Left ventricle myocardium inferior (tissue), 1 donor: ENCODE measurements around the gene MYH15. TPM values are rescaled to one million over a fixed set of nuclear protein-coding genes. Genes with fewer than 3 reads are reported as not detected.
A peak's percentile ranks its signal among the peaks of the same experiment; 100 is the strongest.

Experiments used
- DNase-seq: peaks from one replicate; pipeline ENCODE4 v3.0.0-alpha.2; 2020
- H3K27ac ChIP-seq: fragments of 200-600 bp; replicated peaks from 2 replicates; pipeline ENCODE4 v1.8.0; 2021
- H3K27me3 ChIP-seq: fragments of 200-600 bp; 2 replicates; pipeline ENCODE4 v1.8.0; 2021; ENCODE audit warnings: low read depth
- H3K36me3 ChIP-seq: fragments of 200-600 bp; 2 replicates; pipeline ENCODE4 v1.8.0; 2021
- H3K4me1 ChIP-seq: fragments of 200-600 bp; 2 replicates; pipeline ENCODE4 v1.8.0; 2021
- H3K4me3 ChIP-seq: fragments of 200-600 bp; 2 replicates; pipeline ENCODE4 v1.8.0; 2021; ENCODE audit warnings: mild to moderate bottlenecking, moderate library complexity
- H3K9me3 ChIP-seq: fragments of 200-600 bp; replicated peaks from 2 replicates; pipeline ENCODE4 v1.8.0; 2021
- CTCF ChIP-seq: fragments of 200-600 bp; IDR thresholded peaks from 2 replicates; pipeline ENCODE4 v1.8.0; 2021; ENCODE audit warnings: antibody characterized with exemption, mild to moderate bottlenecking, borderline replicate concordance
- intact Hi-C: fragments of 100-400 bp; cut with micrococcal nuclease; formaldehyde crosslinking; loops from one replicate; pipeline ENCODE4 v1.11.0; 2022
- long read RNA-seq: library from polyadenylated mRNA; unstranded; transcript quantifications from one replicate; pipeline ENCODE4 v2.0.0, GENCODE V29; 2021
- total RNA-seq: library from RNA; stranded (reverse); fragmentation: NEBNext Ultra II Directional; extraction: Animal tissue kit (Norgen Biotek cat#: 25700); gene quantifications from one replicate; pipeline ENCODE4 v1.2.1, GENCODE V29; 2021
- donor health status: DM: no; HTN: yes; CAD: no; lungs with severe emphysema.

MYH15 gene
- 0.22 TPM for total RNA-seq
- long read RNA-seq = 0 reads

GRCh38 chr3:108510496-108510895, at the start of gene MYH15:
Gene MYH15, minus strand, starts transcription at chr3:108510596. Its CDS starts 66 bp downstream, at chr3:108510530.
- no peak for TF ChIP-seq CTCF

GRCh38 chr3:108555966-108556581, 45.7 kb upstream of the MYH15 start:
- Histone ChIP-seq H3K27ac (no peak overlapping the region), H3K4me1 (peaks cover 10% of the 10 kb centered on the region), H3K36me3 (no peaks in the 10 kb centered on the region), H3K9me3 (no peaks in the 10 kb centered on the region), H3K27me3 (no peaks in the 10 kb centered on the region), H3K4me3 (no peak overlapping the region)
- intact Hi-C loops = no loop called here
- no peak for DNase-seq
- TF ChIP-seq CTCF = no peak

More at GRCh38 chr3:108510496-108510895, at the start of gene MYH15:
- Histone ChIP-seq H3K27me3 (no peaks in the 10 kb centered on the region), H3K36me3 (no peaks in the 10 kb centered on the region), H3K4me3 (no peak within 1 kb of the TSS), H3K9me3 (no peaks in the 10 kb centered on the region), H3K4me1 (peaks cover 8% of the 10 kb centered on the region), H3K27ac (no peak within 1 kb of the TSS)
- DNase-seq = no peak
- intact Hi-C loops = no loop called here

GRCh38 chr3:108554913-108555571, 44.6 kb upstream of the MYH15 start:
- no peak for TF ChIP-seq CTCF
- peaks cover 10% of the 10 kb centered on the region for H3K4me1 ChIP-seq
- intact Hi-C loops = no loop called here
- no peaks in the 10 kb centered on the region for H3K27me3 ChIP-seq
- no peak for DNase-seq
- no peaks in the 10 kb centered on the region for H3K36me3 ChIP-seq
- no peak overlapping the region for H3K27ac ChIP-seq
- no peak overlapping the region for H3K4me3 ChIP-seq
- H3K9me3 ChIP-seq = no peaks in the 10 kb centered on the region

- intact Hi-C loops = no loop called here
- no peak overlapping the region for H3K4me3 ChIP-seq
- H3K27ac ChIP-seq = no peak overlapping the region
- H3K4me1 ChIP-seq = peaks cover 10% of the 10 kb centered on the region
- no peak for DNase-seq
- no peaks in the 10 kb centered on the region for H3K9me3 ChIP-seq
- H3K36me3 ChIP-seq = no peaks in the 10 kb centered on the region
- no peak for TF ChIP-seq CTCF
- H3K27me3 ChIP-seq = no peaks in the 10 kb centered on the region
Observed at GRCh38 chr3:108554229-108554628, 43.8 kb upstream of the MYH15 start.

GRCh38 chr3:108552267-108553159, 42.1 kb upstream of the MYH15 start:
- Histone ChIP-seq H3K4me3 (no peak overlapping the region), H3K9me3 (no peaks in the 10 kb centered on the region), H3K4me1 (peaks cover 10% of the 10 kb centered on the region), H3K27me3 (no peaks in the 10 kb centered on the region), H3K36me3 (no peaks in the 10 kb centered on the region), H3K27ac (no peak overlapping the region)
- intact Hi-C loops = loop anchor here (2.0 kb wide), 1 partner anchor 62 kb away; no protein-coding TSS in a partner anchor
- DNase-seq = no peak
- TF ChIP-seq CTCF = peak; percentile 66
